Hepatocyte (in vitro differentiated cells): ENCODE data around the gene EIPR1. TPM values are rescaled to one million over a fixed set of nuclear protein-coding genes. Genes with fewer than 3 reads are reported as not detected.

Experiments used
- DNase-seq: peaks from one replicate; pipeline ENCODE4 v3.0.0-alpha.2; 2016; ENCODE audit warnings: low spot score
- H2AFZ ChIP-seq: fragments of 200-600 bp; sonication (generic); 2 replicates; pipeline ENCODE4 v1.6.0; 2016; ENCODE audit warnings: antibody characterized with exemption, mild to moderate bottlenecking
- H3K27ac ChIP-seq: fragments of 200-600 bp; sonication (generic); 2 replicates; pipeline ENCODE4 v1.5.1; 2016; ENCODE audit warnings: mild to moderate bottlenecking
- H3K27me3 ChIP-seq: fragments of 200-600 bp; sonication (generic); 2 replicates; pipeline ENCODE4 v1.6.1; 2016
- H3K36me3 ChIP-seq: fragments of 200-600 bp; sonication (generic); replicated peaks from 2 replicates; pipeline ENCODE4 v1.5.1; 2016; ENCODE audit warnings: low read depth; ENCODE audit not compliant: insufficient read depth
- H3K4me1 ChIP-seq: fragments of 200-600 bp; sonication (generic); 2 replicates; pipeline ENCODE4 v1.5.1; 2016; ENCODE audit warnings: mild to moderate bottlenecking, moderate library complexity; ENCODE audit not compliant: insufficient read depth
- H3K4me2 ChIP-seq: fragments of 200-600 bp; sonication (generic); 2 replicates; pipeline ENCODE4 v1.6.0; 2016
- H3K4me3 ChIP-seq: fragments of 200-600 bp; sonication (generic); 2 replicates; pipeline ENCODE4 v1.5.1; 2016; ENCODE audit warnings: mild to moderate bottlenecking
- H3K79me2 ChIP-seq: fragments of 200-600 bp; sonication (generic); 2 replicates; pipeline ENCODE4 v1.6.0; 2017; ENCODE audit warnings: mild to moderate bottlenecking
- H3K9me2 ChIP-seq: fragments of 200-600 bp; sonication (generic); replicated peaks from 2 replicates; pipeline ENCODE4 v1.6.0; 2017; ENCODE audit warnings: mild to moderate bottlenecking; ENCODE audit not compliant: insufficient read depth
- H3K9me3 ChIP-seq: fragments of 200-600 bp; sonication (generic); 2 replicates; pipeline ENCODE4 v1.5.1; 2016; ENCODE audit warnings: low read depth, mild to moderate bottlenecking
- H4K20me1 ChIP-seq: fragments of 200-600 bp; sonication (generic); 2 replicates; pipeline ENCODE4 v1.6.0; 2016; ENCODE audit warnings: mild to moderate bottlenecking; ENCODE audit not compliant: insufficient read depth, poor library complexity, severe bottlenecking
- CTCF ChIP-seq: fragments of 200-600 bp; sonication (generic); IDR thresholded peaks from 2 replicates; pipeline ENCODE4 v1.5.1; 2016; ENCODE audit warnings: antibody characterized with exemption, mild to moderate bottlenecking; ENCODE audit not compliant: poor library complexity
- EZH2 ChIP-seq: fragments of 200-600 bp; sonication (generic); IDR thresholded peaks from 2 replicates; pipeline ENCODE4 v1.6.1; 2016; ENCODE audit warnings: antibody characterized with exemption, mild to moderate bottlenecking, borderline replicate concordance
- EZH2phosphoT487 ChIP-seq: fragments of 200-600 bp; sonication (generic); IDR thresholded peaks from one replicate; pipeline ENCODE4 v1.6.1; 2018; ENCODE audit warnings: antibody characterized with exemption, mild to moderate bottlenecking, low read depth, moderate library complexity; ENCODE audit not compliant: unreplicated experiment, severe bottlenecking
- WGBS: methylation state at CpG from one replicate; pipeline ENCODE4 v1.1.6; 2016; ENCODE audit warnings: low lambda C conversion rate; ENCODE audit errors: missing lambda C conversion rate; 5-methylcytosine and 5-hydroxymethylcytosine counted together
- polyA plus RNA-seq: library from polyadenylated mRNA; unstranded; fragments of >200 nt; fragmentation: Nextera tagmentation; extraction: Ambion mirVana; gene quantifications from 2 replicates; pipeline ENCODE4 v1.2.1, GENCODE V29; 2016
- total RNA-seq: library from RNA; depleted of rRNA; stranded (reverse); fragments of >200 nt; gene quantifications from 2 replicates; pipeline ENCODE4 v1.2.3, GENCODE V29; 2014

EIPR1 gene
- total and polyA plus RNA-seq, 2 experiments from 2014 or later: 27.4 to 42.3 TPM

GRCh38 chr2:3146772-3147650, 230.6 kb downstream of the EIPR1 start:
- Histone ChIP-seq H3K4me3 (no peak overlapping the region), H3K27ac (no peak overlapping the region), H3K9me3 (no peaks in the 10 kb centered on the region), H2AFZ (no peak overlapping the region), H3K9me2 (no peaks in the 10 kb centered on the region), H3K36me3 (no peaks in the 10 kb centered on the region), H3K4me2 (no peak overlapping the region), H3K4me1 (no peaks in the 10 kb centered on the region), H3K27me3 (no peaks in the 10 kb centered on the region), H4K20me1 (no peaks in the 10 kb centered on the region), H3K79me2 (no peaks in the 10 kb centered on the region)
- DNase-seq: no peak
- WGBS: 94% methylated on average over 29 of the region's 30 CpGs
- TF ChIP-seq CTCF: no peak
- no peak for TF ChIP-seq EZH2
- TF ChIP-seq EZH2phosphoT487: no peak

GRCh38 chr2:3146175-3146574, 231.4 kb downstream of the EIPR1 start:
- Histone ChIP-seq H3K4me1 (no peaks in the 10 kb centered on the region), H3K36me3 (no peaks in the 10 kb centered on the region), H3K27ac (no peak overlapping the region), H3K27me3 (no peaks in the 10 kb centered on the region), H3K79me2 (no peaks in the 10 kb centered on the region), H2AFZ (no peak overlapping the region), H4K20me1 (no peaks in the 10 kb centered on the region), H3K9me3 (no peaks in the 10 kb centered on the region), H3K9me2 (no peaks in the 10 kb centered on the region), H3K4me2 (no peak overlapping the region), H3K4me3 (no peak overlapping the region)
- no peak for DNase-seq
- TF ChIP-seq CTCF: no peak
- TF ChIP-seq EZH2phosphoT487: no peak
- no peak for TF ChIP-seq EZH2
- 78% methylated on average over 8 of the region's 8 CpGs for WGBS

GRCh38 chr2:3145471-3146021, 232.1 kb downstream of the EIPR1 start:
- TF ChIP-seq EZH2phosphoT487: no peak
- no peak for TF ChIP-seq CTCF
- TF ChIP-seq EZH2: no peak
- Histone ChIP-seq H3K36me3 (no peaks in the 10 kb centered on the region), H3K9me3 (no peaks in the 10 kb centered on the region), H3K4me3 (no peak overlapping the region), H2AFZ (no peak overlapping the region), H3K27me3 (no peaks in the 10 kb centered on the region), H3K79me2 (no peaks in the 10 kb centered on the region), H3K4me2 (no peak overlapping the region), H4K20me1 (no peaks in the 10 kb centered on the region), H3K27ac (no peak overlapping the region), H3K9me2 (no peaks in the 10 kb centered on the region), H3K4me1 (no peaks in the 10 kb centered on the region)
- no peak for DNase-seq
- 96% methylated on average over 15 of the region's 15 CpGs for whole genome bisulfite sequencing
